HEK293T (cell line): ENCODE measurements around the gene SEC14L1.
"Not testable (repeated sequence)": the region's sequence is repeated elsewhere in the genome, so short reads cannot be mapped to it uniquely, and the experiment has no call there.

Experiments
- CTCF ChIA-PET: fragments of 350-600 bp; formaldehyde crosslinking; extraction: SDS; loops from one replicate; lab custom pipeline; 2021; ENCODE audit warnings: antibody characterized with exemption, inconsistent platforms; lab: Yijun Ruan, JAX
- POLR2A ChIA-PET: fragments of 350-600 bp; formaldehyde crosslinking; extraction: SDS; loops from one replicate; lab custom pipeline; 2020; ENCODE audit warnings: antibody characterized with exemption, inconsistent platforms; lab: Yijun Ruan, JAX
- DNase-seq: peaks from one replicate; pipeline ENCODE4 v3.0.0; 2012; ENCODE audit warnings: mixed read lengths; ENCODE audit errors: extremely low spot score
- ARNT ChIP-seq: fragments of 450-650 bp; IDR thresholded peaks from 2 replicates; pipeline ENCODE4 v1.6.1; 2017; ENCODE audit warnings: mild to moderate bottlenecking
- BHLHE40 ChIP-seq: fragments of 450-650 bp; IDR thresholded peaks from 2 replicates; pipeline ENCODE4 v1.6.1; 2016; ENCODE audit warnings: mild to moderate bottlenecking, moderate library complexity, borderline replicate concordance
- CTBP1 ChIP-seq: fragments of 450-650 bp; IDR thresholded peaks from 2 replicates; pipeline ENCODE4 v1.6.1; 2016; ENCODE audit warnings: borderline replicate concordance
- ELF4 ChIP-seq: fragments of 450-650 bp; IDR thresholded peaks from 2 replicates; pipeline ENCODE4 v1.6.1; 2017; ENCODE audit warnings: antibody characterized with exemption
- FOXA1 ChIP-seq: fragments of 450-650 bp; IDR thresholded peaks from 2 replicates; pipeline ENCODE4 v1.6.1; 2016; ENCODE audit warnings: mild to moderate bottlenecking
- FOXK2 ChIP-seq: fragments of 450-650 bp; IDR thresholded peaks from 2 replicates; pipeline ENCODE4 v1.6.1; 2016; ENCODE audit warnings: mild to moderate bottlenecking
- FOXM1 ChIP-seq: fragments of 450-650 bp; IDR thresholded peaks from 2 replicates; pipeline ENCODE4 v1.6.1; 2017; ENCODE audit warnings: mild to moderate bottlenecking, borderline replicate concordance
- HDGF ChIP-seq: fragments of 450-650 bp; IDR thresholded peaks from 2 replicates; pipeline ENCODE4 v1.6.1; 2017; ENCODE audit warnings: antibody characterized with exemption, borderline replicate concordance
- L3MBTL2 ChIP-seq: fragments of 450-650 bp; conservative IDR thresholded peaks from 2 replicates; pipeline ENCODE4 v1.6.1; 2016; ENCODE audit warnings: mild to moderate bottlenecking
- LEF1 ChIP-seq: fragments of 450-650 bp; IDR thresholded peaks from 2 replicates; pipeline ENCODE4 v1.6.1; 2017; ENCODE audit warnings: mild to moderate bottlenecking, borderline replicate concordance
- NFRKB ChIP-seq: fragments of 450-650 bp; IDR thresholded peaks from 2 replicates; pipeline ENCODE4 v1.6.1; 2016; ENCODE audit warnings: mild to moderate bottlenecking, moderate library complexity
- SP1 ChIP-seq: fragments of 450-650 bp; IDR thresholded peaks from 2 replicates; pipeline ENCODE4 v1.6.1; 2017
- SUZ12 ChIP-seq: fragments of 450-650 bp; IDR thresholded peaks from 2 replicates; pipeline ENCODE4 v1.6.1; 2016; ENCODE audit warnings: mild to moderate bottlenecking
- TARDBP ChIP-seq: fragments of 450-650 bp; IDR thresholded peaks from 2 replicates; pipeline ENCODE4 v1.6.1; 2016
- ZNF384 ChIP-seq: fragments of 450-650 bp; IDR thresholded peaks from 2 replicates; pipeline ENCODE4 v1.6.1; 2016
- TF ChIP-seq, protein P1 (sequence below): fragments of 450-650 bp; IDR thresholded peaks from 2 replicates; pipeline ENCODE4 v1.6.1; 2016

The SEC14L1 gene

DNA sequence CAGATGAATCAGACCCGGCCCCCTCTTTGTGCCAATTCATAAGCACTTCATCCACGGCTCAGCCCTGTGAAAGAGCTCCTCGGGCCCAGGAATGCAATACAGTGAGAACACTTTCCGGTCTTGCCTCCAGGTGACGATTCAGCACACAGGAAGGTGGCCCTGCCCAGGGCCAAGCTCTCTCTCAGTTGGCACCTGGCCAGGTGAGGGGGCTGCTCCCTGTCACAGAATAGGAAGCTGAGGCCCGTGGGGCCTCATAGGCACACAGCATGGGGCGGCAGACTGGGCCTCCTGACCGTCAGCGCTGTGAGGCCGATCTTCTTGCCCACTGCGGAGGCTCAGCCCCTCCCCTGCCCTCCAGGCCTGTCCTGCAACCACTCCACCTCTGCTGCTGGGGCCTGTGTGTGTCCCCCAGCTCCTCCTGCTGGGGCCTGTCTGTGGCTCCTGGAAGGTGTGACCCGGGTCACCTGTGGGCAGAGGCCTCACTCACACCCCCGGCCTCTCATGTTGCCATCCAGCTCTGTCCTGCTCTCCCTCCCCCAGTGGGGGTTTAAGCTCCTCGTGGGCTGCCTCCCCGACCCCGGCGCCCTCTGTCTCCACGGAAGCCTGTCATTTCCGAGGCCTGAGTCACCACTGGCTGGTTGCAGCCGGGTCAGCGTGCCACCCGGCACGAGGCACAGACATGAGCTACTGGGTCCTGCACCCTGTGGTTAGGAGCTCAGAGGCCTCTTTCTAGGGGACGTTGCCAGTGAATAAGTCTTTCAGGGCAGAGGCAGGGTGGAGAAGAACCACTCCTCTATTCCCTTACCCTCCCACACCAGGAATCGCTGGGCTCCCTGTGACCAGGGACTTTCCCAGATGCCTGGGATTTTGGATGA lies 114.4 kb downstream of the SEC14L1 start:
- ChIA-PET POLR2A (interaction anchor here (0.6 to 1.7 kb wide), 3 partner anchors 167 to 286 kb away, joined by 3 to 9 read pairs (median 3); no protein-coding TSS in a partner anchor), CTCF (interaction anchor here (0.8 to 2.0 kb wide), 4 partner anchors 10 to 199 kb away, joined by 3 to 6 read pairs (median 4); no protein-coding TSS in a partner anchor)
- TF ChIP-seq HDGF (no peak), ARNT (no peak), ELF4 (no peak), CTBP1 (no peak), FOXA1 (no peak), FOXK2 (no peak), BHLHE40 (no peak), TARDBP (no peak), ZNF384 (no peak)
- no peak for DNase-seq

DNA sequence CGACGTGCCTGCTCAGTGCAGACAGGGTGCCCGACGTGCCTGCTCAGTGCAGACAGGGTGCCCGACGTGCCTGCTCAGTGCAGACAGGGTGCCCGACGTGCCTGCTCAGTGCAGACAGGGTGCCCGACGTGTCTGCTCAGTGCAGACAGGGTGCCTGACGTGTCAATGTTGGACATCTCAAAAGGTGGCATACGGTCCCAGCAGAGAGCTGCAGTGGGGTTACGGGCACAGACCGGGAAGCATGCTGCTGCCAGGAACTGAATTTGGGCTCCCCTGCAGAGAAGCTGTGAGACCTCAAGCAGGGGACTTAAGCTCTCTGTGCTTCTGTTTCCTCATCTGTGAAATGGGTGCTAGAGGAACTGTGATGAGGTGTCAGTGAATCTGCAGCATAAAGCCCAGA lies 115.2 kb downstream of the SEC14L1 start:
- POLR2A ChIA-PET, result interaction anchor here (0.9 to 1.7 kb wide), 2 partner anchors 18 to 168 kb away, joined by 3 to 9 read pairs; no protein-coding TSS in a partner anchor
- CTCF ChIA-PET, result interaction anchor here (0.8 to 2.0 kb wide), 3 partner anchors 9 to 169 kb away, joined by 3 to 6 read pairs (median 5); no protein-coding TSS in a partner anchor
- not testable (repeated sequence) for DNase-seq

DNA sequence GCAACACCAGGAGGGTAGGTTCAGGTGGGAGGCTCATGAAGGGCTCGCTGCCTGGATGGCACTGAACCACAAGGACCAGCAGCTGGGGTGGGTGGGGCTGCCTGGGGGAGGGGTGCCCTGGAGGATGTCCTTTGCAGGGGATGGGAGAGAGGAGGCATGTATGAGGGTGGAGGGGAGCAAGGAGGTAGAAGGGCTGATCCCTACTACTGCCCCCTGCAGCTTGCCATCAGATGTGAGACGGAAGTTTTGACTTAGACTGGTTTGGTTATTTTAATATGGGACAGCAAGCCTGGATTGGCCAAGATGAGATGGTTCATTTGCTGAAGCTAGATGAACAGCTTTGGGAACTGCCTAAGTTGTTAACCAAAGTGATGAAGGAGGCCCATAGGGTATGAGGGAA lies 115.9 kb downstream of the SEC14L1 start:
- ChIA-PET POLR2A (interaction anchor here (0.9 kb wide), 1 partner anchor 17 kb away, joined by 3 read pairs; no protein-coding TSS in a partner anchor), CTCF (interaction anchor here (0.5 to 1.0 kb wide), 3 partner anchors 9 to 15 kb away, joined by 3 to 5 read pairs (median 3); no protein-coding TSS in a partner anchor)
- DNase-seq, result no peak
- TF ChIP-seq NFRKB (no peak), SP1 (no peak), HDGF (no peak), L3MBTL2 (no peak), BHLHE40 (no peak), CTBP1 (no peak), ELF4 (no peak), FOXM1 (no peak), FOXA1 (no peak), LEF1 (no peak), ZNF384 (no peak), FOXK2 (no peak), SUZ12 (no peak), TARDBP (no peak), ARNT (no peak)
- TF ChIP-seq, protein P1, sequence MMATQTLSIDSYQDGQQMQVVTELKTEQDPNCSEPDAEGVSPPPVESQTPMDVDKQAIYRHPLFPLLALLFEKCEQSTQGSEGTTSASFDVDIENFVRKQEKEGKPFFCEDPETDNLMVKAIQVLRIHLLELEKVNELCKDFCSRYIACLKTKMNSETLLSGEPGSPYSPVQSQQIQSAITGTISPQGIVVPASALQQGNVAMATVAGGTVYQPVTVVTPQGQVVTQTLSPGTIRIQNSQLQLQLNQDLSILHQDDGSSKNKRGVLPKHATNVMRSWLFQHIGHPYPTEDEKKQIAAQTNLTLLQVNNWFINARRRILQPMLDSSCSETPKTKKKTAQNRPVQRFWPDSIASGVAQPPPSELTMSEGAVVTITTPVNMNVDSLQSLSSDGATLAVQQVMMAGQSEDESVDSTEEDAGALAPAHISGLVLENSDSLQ, result no peak

- ChIA-PET CTCF (interaction anchor here (0.5 to 0.6 kb wide), 2 partner anchors 10 to 14 kb away, joined by 3 read pairs; no protein-coding TSS in a partner anchor), POLR2A (no interaction called here)
- TF ChIP-seq ZNF384 (no peak), FOXM1 (no peak)
- DNase-seq, result no peak
Observed at GRCh38 chr17:77257169-77257568, 116.4 kb downstream of the SEC14L1 start.

- ChIA-PET CTCF (interaction anchor here (0.6 kb wide), 1 partner anchor 9 kb away, joined by 3 read pairs; no protein-coding TSS in a partner anchor), POLR2A (no interaction called here)
- TF ChIP-seq NFRKB (no peak), BHLHE40 (no peak), SP1 (no peak), HDGF (no peak)
- DNase-seq, result no peak
Observed at GRCh38 chr17:77257596-77258458, 117.1 kb downstream of the SEC14L1 start.

GRCh38 chr17:77258638-77259037 lies 117.9 kb downstream of the SEC14L1 start:
- TF ChIP-seq L3MBTL2 (no peak), BHLHE40 (no peak), HDGF (no peak), SUZ12 (no peak), ARNT (no peak), ELF4 (no peak), ZNF384 (no peak), FOXK2 (no peak)
- DNase-seq, result no peak
- ChIA-PET POLR2A (no interaction called here), CTCF (no interaction called here)

GRCh38 chr17:77264617-77265230 lies 124.0 kb downstream of the SEC14L1 start:
- TF ChIP-seq FOXM1 (no peak), TARDBP (no peak), FOXK2 (no peak), SUZ12 (no peak), L3MBTL2 (no peak)
- ChIA-PET CTCF (interaction anchor here (0.7 to 1.6 kb wide), 2 partner anchors 9 to 48 kb away, joined by 3 to 5 read pairs; no protein-coding TSS in a partner anchor), POLR2A (no interaction called here)
- DNase-seq, result no peak
